HG03095 (cell line): ENCODE data around the gene SPON2.

Source experiments
- ATAC-seq: cut with Tn5 transposase; IDR thresholded peaks from one replicate; pipeline ENCODE4 v1.9.1; 2021; ENCODE audit warnings: moderate library complexity; ENCODE audit not compliant: unreplicated experiment

Gene SPON2

DNA sequence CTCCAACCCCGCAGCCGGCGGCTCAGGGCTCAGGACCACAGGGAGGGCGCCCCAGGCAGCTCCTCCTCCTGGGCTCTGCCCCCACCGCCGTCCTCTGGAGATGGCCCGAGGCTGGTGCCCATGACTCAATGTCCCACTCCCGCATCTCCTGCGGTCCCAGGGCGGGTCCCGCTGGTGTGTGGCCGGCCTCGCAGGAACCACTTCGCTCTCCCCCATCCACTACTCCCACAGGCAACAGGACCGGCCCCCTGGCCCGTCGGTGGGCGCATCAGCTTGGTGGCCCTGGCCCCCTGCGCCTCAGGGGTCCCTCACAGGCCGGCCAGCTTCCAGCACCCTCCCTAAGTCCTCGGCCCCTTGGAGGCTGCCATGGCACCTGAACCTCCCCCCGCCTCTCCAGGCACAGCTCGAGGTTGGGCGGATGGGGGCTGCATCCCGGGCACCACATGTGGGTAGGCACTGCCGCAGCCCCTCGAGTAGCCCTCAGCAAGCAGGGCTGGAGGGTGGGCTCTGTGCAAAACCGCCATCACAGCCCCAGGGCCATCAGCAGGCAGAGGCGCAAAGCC, 22.8 kb upstream of the SPON2 start:
- no peak for ATAC-seq

DNA sequence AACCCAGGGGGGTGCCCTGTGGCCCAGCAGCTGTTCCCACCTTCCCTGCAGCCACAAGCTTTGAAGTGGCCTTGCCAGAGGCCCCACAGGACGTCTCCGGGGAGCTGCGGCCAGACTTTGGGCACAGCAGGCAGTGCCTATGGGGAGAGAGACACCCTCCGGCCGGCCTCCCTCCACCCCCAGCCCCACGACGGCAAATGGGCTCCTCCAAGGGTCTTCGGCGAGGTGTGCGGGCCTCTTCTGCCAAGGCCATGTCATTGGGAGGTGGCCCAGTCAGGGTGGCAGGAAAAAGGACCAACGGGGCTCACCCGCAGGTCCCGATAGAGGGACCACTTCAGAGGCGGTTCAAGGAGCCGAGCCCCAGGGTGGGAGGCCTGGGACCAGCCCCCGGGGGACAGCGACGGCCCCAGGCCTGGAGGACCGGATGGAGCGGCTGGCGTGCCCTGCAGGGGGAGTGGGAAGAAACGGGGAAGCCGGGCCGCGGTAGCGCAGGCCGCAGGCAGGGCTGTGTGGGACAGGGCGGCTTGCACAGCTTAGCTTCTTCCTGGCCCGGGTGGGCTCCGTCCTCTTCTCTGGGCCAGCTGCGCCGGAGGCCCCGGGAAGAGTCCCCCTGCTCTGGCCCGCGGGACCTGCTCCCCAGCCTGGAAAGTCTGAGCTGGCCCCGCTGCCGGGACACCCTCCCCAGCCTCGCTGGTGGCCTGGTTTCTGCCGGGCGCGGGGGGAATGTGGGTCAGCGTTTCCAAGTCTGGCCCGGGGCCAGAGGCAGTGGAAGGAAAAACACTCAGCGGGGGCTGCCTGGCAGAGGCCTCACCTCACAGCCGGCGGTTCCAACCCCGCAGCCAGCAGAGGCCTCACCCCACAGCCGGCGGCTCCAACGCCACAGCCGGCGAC, 21.9 kb upstream of the SPON2 start:
- ATAC-seq = no peak

DNA sequence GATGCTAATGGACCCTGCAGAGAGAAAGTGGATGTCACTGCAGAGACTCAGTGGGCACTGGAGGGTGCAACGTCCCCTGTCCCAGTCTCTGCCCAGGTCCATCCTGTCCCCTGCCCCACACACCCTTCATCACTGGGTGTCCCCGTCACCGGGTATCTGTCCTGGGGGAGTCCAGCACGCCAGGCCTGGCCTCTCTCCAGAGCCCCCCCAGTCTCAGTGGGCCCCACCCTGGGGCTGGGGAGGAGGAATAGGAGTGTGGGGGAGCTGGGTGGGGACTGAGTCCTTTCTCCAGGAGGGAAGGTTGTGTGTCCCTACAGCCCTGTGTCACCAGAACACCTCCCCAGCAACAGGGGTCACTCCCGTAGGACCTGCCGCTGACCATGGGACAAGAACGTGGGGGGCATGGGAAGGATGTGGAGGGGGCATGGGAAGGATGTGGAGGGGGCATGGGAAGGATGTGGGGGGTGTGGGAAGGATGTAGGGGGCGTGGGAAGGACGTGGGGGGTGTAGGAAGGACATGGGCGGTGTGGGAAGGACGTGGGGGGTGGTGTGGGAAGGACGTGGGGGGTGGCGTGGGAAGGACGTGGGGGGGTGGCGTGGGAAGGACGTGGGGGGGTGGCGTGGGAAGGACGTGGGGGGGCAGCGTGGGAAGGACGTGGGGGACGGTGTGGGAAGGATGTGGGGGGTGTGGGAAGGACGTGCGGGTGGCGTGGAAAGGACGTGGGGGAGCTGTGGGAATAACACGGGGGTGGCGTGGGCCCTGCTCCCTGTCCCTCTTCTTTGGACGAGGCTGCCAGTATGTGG, 21.0 kb upstream of the SPON2 start:
- ATAC-seq = no peak

DNA sequence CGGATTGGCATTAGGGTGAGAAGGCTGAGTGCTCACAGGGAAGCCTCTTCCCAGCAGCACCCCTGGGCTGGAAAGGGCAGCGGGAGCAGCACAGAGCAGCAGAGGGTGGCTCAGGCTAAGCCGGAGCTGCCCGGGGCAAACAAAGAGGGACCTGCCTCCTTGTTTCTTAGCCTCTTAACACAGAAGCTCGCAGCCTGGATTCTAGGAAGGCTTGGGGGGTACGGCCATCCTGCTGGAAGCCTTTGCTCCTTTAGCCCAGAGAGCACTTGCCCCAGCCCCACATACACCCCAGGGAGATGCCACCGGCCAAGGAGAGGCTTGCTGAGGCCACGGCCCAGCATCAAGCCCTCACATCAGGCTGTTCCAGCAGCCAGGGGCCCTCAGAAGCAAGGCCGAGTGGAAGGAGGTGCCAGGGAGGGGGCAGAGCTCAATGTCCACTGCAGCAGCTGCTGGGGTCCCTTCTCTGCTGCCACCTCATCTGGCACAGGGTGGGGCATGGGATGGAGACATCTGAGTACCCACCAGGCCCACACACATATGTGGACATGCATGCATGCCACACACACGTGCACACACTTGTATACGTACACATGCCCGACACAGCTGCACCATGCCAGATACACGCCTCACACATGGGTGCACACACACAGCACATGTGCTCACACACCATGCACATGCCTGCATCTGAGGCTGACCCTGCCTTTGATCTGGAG, 20.3 kb upstream of the SPON2 start:
- ATAC-seq = no peak

DNA sequence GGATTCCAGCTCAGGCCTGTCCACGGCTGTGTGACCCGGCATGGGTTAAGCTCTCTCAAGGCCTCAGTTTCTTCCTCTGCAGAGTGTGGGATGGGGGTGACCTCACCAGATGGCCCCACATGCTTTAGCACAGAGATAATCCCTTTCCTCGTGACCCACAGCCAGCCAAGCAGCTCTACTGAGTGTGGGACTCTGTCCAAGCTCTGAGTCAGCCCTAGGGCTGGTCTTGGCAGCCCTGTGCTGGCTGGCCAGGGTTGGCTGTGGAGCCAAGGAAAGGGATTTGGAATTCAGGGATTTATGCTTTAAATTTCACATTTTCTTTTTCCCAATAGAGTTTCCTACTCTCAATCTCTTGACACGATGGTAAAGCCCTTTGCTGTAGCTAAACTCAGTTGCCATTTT, 19.7 kb upstream of the SPON2 start:
- no peak for ATAC-seq

DNA sequence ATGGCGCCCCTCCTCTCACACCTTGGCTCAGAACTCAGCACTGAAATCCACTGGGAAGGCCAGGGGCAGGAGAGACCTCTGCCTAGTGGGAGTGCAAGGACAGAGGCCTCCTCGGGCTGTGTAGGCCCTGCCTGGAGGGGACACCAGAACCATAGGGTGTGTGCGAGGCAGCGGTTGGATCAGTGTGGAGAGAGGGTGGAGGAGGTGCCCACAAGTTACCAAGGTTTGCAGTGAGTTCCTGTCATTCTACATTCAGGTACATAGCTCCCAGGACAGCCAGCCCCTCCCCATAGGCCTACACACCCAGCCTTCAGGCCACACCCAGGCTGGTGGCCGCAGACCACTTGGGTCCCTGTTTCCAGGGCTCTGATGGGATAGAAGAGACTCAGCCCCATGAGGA, 19.2 kb upstream of the SPON2 start:
- ATAC-seq = no peak

DNA sequence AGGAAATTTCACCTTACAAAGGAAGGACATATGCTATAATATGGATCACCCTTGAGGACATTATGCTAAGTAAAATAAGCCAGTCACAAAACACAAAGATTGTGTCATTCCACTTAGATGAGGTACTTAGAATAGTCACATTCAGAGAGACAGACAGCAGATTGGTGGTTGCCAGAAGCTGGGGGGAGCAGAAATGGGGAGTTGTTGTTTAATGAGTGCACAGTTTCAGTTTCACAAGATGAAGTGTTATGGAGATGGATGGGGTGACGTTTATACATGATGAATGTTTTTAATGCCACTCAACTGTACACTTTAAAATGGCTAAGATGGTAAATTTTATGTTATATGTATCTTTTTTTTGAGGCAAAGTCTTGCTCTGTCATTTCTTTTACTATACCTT, 14.8 kb upstream of the SPON2 start:
- no peak for ATAC-seq

DNA sequence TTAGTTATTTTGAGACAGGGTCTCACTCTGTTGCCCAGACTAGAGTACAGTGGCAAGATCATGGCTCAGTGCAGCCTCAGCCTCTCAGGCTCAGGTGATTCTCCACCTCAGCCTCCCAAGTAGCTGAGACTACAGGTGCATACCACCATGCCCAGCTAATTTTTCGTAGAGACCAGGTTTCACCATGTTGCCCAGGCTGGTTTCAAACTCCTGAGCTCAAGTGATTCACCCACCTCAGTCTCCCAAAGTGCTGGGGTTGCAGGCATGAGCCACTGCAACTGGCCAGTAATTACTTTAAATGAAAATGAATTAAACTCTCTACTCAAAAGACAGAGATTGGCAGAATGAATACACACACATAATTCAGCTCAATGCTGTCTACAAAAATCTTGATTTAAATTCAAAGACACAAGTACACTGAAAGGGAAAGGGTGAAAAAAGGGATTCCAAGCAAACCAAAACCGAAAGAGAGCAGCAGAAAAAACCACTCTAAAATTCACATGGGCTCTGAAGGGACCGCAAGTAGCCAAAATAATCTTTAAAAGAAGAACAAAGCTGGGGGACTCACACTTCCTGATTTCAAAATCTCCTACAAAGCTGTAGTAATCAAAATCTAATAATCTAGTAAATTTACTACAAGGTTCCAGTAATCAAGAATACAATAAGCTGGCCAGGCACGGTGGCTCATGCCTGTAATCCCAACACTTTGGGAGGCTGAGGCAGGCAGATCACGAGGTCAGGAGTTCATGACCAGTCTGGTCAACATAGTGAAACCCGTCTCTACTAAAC, 11.8 kb upstream of the SPON2 start:
- no peak for ATAC-seq

DNA sequence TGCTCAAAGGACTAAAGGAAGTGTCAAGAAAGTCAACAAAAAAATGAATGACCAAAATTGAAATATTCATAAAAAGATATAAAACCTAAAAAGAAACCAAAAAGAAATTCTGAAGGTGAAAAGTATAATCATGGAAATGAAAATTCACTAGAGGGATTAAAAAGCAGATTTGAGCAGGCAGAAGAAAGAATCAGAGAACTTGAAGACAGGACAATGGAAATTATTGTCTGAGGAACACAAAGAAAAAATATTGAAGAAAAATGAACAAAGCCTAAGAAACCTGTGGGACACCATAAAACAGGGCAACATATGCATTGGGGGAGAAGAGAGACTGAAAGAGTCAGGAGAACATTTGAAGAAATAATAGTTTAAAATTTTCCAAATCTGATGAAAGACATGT, 9.9 kb upstream of the SPON2 start:
- ATAC-seq = no peak

DNA sequence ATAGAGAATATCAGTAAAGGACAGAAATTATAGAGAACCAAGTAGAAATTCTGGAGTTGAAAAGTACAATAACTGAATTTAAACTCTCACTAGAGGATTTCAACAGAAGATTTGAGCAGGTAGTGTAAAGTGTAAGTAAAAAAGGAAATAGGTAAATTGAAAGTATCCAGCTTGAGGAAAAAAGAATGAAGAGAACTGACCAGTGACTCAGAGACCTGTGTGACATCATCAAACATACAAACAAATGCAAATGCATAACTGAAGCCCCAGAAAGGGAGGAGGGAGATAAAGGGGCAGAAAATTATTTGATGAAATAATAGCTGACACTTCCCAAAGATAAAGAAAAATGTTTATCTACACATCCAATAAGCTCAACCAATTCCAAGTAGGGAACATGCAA, 8.3 kb upstream of the SPON2 start:
- no peak for ATAC-seq

DNA sequence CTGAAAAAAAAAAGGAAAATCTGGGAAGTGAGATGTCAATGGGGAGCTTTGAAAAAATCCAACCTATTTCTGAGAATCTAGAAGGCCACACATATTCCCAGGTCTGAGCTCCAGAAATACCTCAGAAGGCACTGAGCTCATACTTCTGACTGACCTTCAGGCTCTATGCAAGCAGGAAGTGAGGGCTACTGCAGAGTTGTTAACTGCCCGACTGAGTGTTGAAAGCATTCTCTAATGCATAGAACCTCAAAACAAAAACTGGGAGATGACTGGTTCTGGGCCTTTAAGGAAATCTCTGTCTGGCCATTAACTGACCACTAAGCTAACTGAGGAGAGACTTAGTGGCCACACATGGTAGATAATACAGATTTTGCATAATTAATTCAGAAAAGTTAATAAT, 7.6 kb upstream of the SPON2 start:
- ATAC-seq = no peak

DNA sequence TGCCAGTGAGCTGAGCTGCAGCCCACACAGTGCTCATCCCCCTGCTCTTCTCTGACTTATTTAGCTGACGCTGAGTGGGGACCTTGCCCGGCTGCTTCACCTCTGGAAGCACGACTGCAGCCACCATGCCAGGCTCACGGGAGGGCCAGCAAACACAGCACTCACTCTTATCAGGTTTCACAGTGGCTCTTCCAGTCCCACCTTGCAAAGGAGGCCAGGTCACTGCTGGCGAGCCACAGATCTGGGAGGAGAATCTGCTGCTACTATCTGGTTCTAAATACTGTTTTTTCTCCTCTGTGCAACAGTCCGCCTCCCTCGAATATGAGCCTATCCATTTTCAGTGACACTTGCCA, 6.7 kb upstream of the SPON2 start:
- no peak for ATAC-seq

DNA sequence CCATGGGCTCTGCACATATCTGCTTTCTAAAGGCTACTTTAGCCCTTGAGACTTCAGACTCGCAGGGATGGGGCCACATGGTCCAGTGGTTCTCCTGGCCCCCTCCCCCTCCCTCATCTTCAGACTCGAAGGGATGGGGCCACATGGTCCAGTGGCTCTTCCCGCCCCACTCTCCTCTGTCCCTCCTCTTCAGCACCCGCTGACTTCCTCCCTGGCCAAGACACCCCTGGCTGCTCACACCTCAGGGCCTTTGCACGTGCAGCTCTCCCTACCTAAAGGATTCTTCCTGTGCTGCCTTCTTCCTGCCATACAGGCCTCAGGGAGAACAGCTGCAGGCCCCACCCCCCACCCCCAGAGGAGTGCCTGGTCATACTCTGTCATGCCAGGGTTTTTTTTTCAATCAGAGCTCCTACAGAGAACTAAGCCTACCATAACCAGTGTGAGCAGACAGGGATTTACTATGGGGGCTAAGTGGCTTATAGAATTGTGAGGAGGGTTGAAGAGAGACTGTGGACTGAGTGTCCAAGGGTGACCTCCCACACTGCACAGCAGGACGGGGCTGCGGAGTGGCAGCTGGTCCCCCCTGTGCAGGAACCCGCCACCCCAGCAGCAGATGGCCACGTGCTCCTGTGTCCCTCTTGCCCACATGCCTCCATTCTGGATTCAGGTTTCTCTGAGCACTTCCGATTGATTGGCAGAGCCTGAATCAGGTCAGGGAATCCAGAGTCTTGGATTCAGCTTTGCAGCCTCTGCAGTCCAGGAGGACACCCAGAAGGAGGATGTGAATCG, 6.1 kb upstream of the SPON2 start:
- no peak for ATAC-seq

DNA sequence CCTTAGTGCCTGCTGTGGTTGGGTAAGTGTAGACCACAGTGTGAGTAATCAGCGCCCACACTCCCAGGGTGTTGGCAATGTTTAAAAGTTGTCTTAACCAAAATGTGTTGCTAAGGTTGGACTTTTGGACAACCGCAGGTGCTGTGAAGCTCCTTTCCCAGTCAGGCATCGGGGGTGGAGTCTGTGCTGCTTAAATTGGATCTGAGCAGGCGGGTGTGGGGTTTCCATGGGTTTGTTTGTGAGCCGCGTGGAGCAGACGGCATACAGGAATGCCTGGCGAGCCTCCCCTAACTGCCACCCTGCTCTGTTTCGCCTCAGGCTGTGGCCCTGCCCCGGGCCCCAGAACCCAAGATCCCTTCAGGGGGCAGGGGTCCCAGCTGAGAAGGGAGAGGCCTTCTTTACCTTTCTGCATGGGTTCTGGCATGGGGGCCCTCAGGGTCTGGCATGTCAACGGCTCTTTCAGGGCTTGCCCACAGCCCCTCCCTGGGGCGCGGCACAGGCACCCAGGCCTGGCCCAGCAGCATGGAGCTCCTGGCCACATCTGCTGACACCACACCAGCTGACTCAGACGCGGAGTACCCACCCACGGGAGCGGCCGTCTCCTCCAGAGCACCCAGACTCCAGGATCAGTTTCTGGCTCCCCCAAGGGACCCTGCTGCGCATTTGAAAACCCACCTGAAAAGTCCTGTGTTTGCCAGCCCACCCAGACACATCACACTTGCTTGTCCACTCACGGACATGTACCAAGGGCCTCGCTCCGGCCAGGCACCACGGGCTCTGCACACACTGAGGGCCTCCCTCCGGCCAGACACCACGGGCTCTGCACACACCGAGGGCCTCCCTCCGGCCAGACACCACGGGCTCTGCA, 5.1 kb upstream of the SPON2 start:
- ATAC-seq = no peak

DNA sequence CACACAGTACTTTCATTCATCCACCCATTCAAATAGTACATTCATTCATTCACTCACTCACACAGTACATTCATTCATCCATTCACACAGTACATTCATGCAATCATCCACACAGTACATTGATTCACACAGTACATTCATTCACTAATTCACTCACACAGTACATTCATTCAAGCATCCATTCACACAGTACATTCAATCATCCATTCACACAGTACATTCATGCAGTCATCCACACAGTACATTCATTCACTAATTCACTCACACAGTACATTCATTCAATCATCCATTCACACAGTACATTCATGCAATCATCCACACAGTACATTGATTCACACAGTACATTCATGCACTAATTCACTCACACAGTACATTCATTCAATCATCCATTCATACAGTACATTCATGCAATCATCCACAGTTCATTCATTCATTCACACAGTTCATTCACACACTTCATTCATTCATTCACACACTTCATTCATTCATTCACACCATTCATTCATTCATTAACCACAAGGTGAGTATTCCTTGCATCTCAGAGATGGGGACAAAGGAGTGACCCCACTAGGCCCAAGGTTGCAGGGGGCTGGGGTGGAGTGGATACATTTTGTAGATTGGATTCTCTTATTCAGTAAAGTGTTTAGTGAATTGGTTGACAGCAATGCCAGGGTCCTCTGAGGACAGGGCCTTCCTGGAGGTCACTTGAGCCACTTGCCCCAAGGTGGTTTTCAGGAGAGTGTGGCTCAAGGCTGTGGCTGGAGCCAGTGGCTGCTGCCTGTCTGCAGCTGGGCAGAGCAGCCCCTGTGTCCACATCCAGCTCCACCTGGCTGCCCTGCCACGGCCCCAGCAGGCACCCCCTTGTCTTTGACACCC, 4.3 kb upstream of the SPON2 start:
- ATAC-seq = no peak

DNA sequence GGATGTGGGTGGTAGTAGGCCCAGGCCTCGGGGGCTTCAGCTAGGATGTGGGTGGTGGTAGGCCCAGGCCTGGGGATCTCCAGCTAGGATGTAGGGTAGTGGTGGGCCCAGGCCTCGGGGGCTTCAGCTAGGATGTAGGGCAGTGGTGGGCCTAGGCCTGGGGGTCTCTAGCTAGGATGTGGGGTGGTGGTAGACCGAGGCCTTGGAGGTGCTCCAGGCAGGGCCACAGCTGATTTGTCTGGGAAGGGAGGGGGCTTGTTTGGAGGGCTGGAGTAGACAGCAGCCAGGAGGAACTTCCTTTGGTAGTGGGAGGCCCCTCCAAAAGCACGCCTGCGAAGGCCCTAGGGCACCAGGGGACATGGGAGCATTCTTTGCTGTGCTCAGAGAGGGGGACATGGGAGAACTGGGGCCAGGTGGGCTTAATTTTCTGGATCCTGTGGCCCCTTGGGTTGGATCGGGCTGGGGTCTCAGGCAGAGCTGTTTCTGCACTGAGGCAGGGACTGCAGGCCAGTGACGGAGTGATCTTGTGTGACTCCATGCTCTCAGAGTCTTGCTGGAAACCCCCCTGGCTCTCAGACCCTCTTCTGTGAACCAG, 3.3 kb upstream of the SPON2 start:
- ATAC-seq = no peak

DNA sequence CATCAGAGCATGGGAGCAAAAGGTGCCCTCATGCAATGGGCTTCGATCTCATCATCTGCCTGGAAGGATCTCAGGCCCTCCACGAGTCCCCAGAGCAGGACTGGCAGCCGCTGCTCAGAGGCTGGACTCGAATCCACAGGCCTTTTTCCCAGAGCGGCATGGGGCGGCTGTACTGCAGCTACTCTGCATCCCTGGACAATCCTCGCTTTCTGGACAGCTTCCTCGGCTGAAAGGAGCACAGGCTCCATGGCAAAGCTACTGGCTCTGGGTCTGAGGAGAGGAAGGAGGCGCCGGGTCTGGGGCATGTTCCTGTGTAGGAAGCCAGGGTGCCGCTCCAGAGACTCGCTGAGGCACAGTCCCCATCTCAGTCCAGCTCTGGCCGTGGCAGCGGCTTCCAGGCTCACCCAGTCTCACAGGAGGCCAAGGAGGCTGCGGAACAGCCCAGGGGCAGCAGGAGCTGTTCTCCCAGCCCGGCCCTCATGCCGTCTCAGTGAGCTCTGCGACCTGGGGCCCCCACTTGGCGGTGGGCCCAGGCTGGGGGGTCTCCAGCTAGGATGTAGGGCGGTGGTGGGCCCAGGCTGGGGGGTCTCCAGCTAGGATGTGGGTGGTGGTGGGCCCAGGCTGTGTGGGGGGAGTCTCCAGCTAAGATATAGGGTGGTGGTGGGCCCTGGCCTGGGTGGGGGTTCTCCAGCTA, 2.7 kb upstream of the SPON2 start:
- no peak for ATAC-seq
